SK-N-SH (cell line): ENCODE measurements around the gene TUBB4A.

Experiments
- TAF1 ChIP-seq: IDR thresholded peaks from 2 replicates; pipeline ENCODE4 v1.6.1; 2012; ENCODE audit warnings: low read depth, mild to moderate bottlenecking, low read length, moderate library complexity, borderline replicate concordance
- TF ChIP-seq, protein P1 (sequence below): IDR thresholded peaks from 2 replicates; pipeline ENCODE4 v1.4.0; 2012; ENCODE audit warnings: low read depth

DNA sequence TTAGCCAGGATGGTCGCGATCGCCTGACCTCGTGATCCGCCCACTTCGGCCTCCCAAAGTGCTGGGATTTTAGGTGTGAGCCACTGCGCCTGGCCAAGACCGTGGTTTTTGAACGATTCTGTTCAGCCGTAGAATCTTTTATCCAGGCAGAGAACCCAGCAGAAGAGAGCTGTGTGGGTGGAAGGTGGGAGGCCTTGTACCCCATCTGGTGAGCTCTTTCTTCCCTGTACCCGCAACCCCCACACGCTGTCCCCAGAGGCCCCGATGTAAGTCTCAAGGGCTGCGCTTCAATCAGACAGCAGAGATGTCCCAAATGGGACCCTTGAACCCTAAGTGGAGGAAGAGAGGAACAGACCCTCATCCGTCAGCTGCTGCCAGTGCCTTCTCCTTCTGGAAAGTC lies 46.2 kb downstream of the TUBB4A start:
- no peak for TF ChIP-seq TAF1
- TF ChIP-seq, protein P1, sequence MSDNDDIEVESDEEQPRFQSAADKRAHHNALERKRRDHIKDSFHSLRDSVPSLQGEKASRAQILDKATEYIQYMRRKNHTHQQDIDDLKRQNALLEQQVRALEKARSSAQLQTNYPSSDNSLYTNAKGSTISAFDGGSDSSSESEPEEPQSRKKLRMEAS: no peak
